VCaP (cell line): Measurements from ENCODE around the gene PTPN21.
"Not testable (repeated sequence)": the region's sequence is repeated elsewhere in the genome, so short reads cannot be mapped to it uniquely, and the experiment has no call there.

Experiments
- H3K27ac ChIP-seq: fragments of 450-650 bp; 2 replicates; pipeline ENCODE4 v1.5.1; 2017
- TF ChIP-seq, protein P1 (sequence below): fragments of 450-650 bp; conservative IDR thresholded peaks from 2 replicates; pipeline ENCODE4 v1.5.1; 2017; ENCODE audit warnings: mild to moderate bottlenecking, moderate library complexity

Gene PTPN21

DNA sequence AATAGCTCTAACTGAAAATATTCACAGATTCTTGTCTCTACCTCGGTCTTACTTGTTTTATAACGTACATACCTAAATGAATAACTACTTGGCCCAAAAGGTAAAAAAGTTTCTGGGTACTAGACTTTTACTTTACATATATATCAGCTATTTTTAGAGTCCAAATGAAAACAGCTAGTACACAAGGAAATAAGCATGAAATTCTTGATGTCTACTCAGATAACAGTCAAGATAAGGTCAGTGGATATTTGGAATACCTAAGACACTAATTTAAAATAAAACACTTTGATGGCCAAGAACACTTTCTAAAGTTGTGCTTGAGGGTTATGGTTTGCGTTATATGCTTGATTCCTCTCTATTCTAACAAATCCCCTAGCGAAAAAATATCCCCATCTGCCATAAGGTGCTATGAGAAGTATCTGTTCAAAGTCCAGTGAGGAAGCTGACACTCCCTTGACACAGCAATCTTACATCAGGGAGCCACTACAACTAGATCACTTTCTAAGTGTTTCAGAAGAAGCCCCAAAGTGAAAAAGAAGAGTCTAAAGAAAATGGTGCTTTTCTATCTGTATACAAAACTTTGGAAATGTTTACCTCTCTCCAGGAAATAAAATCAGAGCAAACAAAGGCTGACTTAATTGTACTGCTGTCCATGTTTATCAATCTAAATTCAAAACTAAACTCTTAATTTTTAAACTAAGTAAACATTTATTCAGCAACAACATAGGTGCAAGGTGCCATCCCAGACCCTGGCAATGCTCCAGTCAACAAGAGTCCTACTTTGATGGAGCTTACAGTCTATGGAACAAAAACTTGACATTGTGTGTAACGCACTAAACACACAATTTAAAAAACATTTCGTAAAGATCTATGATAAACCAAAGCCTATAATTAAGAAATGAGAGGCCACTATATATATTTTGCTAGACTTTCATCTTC is 11.7 kb downstream of the PTPN21 start:
- TF ChIP-seq, protein P1, sequence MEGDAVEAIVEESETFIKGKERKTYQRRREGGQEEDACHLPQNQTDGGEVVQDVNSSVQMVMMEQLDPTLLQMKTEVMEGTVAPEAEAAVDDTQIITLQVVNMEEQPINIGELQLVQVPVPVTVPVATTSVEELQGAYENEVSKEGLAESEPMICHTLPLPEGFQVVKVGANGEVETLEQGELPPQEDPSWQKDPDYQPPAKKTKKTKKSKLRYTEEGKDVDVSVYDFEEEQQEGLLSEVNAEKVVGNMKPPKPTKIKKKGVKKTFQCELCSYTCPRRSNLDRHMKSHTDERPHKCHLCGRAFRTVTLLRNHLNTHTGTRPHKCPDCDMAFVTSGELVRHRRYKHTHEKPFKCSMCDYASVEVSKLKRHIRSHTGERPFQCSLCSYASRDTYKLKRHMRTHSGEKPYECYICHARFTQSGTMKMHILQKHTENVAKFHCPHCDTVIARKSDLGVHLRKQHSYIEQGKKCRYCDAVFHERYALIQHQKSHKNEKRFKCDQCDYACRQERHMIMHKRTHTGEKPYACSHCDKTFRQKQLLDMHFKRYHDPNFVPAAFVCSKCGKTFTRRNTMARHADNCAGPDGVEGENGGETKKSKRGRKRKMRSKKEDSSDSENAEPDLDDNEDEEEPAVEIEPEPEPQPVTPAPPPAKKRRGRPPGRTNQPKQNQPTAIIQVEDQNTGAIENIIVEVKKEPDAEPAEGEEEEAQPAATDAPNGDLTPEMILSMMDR, result no peak

DNA sequence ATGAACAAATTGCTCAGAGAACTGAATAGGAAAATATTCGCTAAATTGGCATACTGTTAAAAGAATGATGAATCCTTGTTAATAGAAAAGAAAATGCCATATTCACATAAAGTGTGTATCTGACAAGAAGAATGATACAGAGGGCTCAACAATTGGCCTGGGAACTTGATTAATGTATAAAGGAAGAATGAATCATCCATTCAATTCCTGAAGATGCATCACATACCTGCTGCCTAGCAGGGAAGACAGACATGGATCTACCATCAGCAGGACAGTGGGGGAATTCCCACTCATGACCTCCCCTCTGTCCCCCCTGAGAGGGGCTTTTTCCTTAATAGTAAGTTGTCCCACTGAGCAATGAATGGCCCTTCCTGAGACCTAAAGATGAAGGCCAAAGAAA is 13.5 kb downstream of the PTPN21 start:
- TF ChIP-seq, protein P1, result no peak

More for the DNA sequence above, 11.7 kb downstream of the PTPN21 start:
- no peak overlapping the region for H3K27ac ChIP-seq

GRCh38 chr14:88535813-88536212 is 19.0 kb downstream of the PTPN21 start:
- no peak overlapping the region for H3K27ac ChIP-seq
- TF ChIP-seq, protein P1, result no peak

More for the DNA sequence above, 13.5 kb downstream of the PTPN21 start:
- H3K27ac ChIP-seq, result no peak overlapping the region

GRCh38 chr14:88535149-88535548 is 19.7 kb downstream of the PTPN21 start:
- TF ChIP-seq, protein P1, result no peak
- no peak overlapping the region for H3K27ac ChIP-seq

DNA sequence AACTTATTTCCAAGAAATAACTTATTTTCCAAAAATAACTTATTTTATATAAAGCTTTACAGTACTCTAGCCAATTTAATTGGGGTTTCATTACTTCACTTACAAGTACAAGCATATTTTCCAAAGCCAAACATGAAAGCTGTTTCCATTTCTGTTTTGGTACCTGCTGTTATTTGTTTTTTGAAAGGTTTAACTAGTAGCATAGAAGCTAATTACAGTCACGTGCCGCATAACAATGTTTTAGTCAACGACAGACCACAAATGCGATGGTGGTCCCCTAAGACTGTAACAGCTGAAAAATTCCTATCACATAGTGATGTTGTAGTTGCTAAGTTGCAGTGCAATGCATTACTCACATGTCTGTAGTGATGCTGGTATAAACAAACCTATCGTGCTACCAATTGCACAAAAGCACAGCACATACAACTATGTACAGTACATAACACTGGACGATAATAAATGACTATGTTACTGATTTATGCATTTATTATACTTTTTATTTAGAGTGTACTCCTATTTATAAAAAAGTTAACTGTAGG is 21.7 kb downstream of the PTPN21 start:
- TF ChIP-seq, protein P1, result no peak
- no peak overlapping the region for H3K27ac ChIP-seq

DNA sequence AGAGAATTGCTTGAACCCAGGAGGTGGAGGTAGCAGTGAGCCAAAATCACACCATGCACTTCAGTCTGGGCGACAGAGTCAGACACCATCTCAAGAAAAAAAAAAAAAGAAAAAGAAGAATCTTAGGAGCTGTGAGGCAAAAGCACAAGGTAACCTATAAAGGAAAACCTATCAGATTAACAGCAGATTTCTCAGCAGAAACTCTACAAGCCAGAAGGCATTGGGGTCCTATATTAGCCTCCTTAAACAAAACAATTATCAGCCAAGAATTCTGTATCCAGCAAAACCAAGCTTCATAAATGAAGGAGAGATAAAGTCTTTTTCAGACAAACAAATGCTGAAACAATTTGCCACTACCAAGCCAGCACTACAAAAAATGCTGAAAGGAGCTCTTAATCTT is 24.9 kb downstream of the PTPN21 start:
- H3K27ac ChIP-seq, result not testable (repeated sequence)

DNA sequence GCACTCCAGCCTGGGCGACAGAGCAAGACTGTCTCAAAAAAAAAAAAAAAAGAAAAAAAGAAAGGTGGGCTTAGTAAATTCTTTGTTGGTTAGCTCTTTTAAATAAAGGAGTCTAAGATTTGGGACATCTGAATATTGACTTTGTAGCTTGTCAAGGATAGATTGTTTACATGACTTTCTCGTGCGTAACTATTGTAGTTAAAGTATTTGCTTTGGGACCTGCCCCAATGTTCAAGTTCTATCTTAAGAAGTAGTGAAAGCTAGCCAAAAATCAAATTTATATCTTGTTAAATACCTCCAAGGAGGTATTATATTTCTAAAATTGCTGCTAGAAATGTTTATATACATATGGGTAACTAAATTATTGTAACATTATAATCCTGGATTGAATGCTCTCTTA is 32.4 kb downstream of the PTPN21 start:
- peak overlapping the region; percentile 77 for H3K27ac ChIP-seq

More for the DNA sequence above, 32.4 kb downstream of the PTPN21 start:
- TF ChIP-seq, protein P1, result no peak
